HG03575 (cell line): ENCODE data around the gene NLK.
"Not testable (repeated sequence)": the region's sequence is repeated elsewhere in the genome, so short reads cannot be mapped to it uniquely, and the experiment has no call there.

Experiments
- ATAC-seq: cut with Tn5 transposase; IDR thresholded peaks from one replicate; pipeline ENCODE4 v1.9.1; 2021; ENCODE audit not compliant: unreplicated experiment, insufficient number of reproducible peaks, low FRiP score; ENCODE audit errors: extremely low read depth

Gene NLK

GRCh38 chr17:28097901-28098300, 55.4 kb downstream of the NLK start:
- ATAC-seq, result no peak

- not testable (repeated sequence) for ATAC-seq
Measured at GRCh38 chr17:28098591-28098990, 56.1 kb downstream of the NLK start.

GRCh38 chr17:28100251-28100650, 57.8 kb downstream of the NLK start:
- no peak for ATAC-seq

GRCh38 chr17:28100936-28101335, 58.5 kb downstream of the NLK start:
- ATAC-seq, result no peak

GRCh38 chr17:28101919-28102318, 59.4 kb downstream of the NLK start:
- ATAC-seq, result no peak

GRCh38 chr17:28105501-28105900, 63.0 kb downstream of the NLK start:
- ATAC-seq, result no peak

- no peak for ATAC-seq
Measured at GRCh38 chr17:28110184-28110583, 67.7 kb downstream of the NLK start.

GRCh38 chr17:28112181-28112580, 69.7 kb downstream of the NLK start:
- no peak for ATAC-seq

GRCh38 chr17:28112606-28113005, 70.1 kb downstream of the NLK start:
- ATAC-seq, result no peak

GRCh38 chr17:28113269-28113668, 70.8 kb downstream of the NLK start:
- ATAC-seq, result no peak

GRCh38 chr17:28115046-28115445, 72.6 kb downstream of the NLK start:
- no peak for ATAC-seq

GRCh38 chr17:28117304-28117703, 74.8 kb downstream of the NLK start:
- no peak for ATAC-seq

GRCh38 chr17:28118362-28118761, 75.9 kb downstream of the NLK start:
- no peak for ATAC-seq

GRCh38 chr17:28119046-28119445, 76.6 kb downstream of the NLK start:
- ATAC-seq, result no peak

- no peak for ATAC-seq
Measured at GRCh38 chr17:28119560-28119959, 77.1 kb downstream of the NLK start.

GRCh38 chr17:28120766-28121165, 78.3 kb downstream of the NLK start:
- no peak for ATAC-seq

- ATAC-seq, result no peak
Measured at GRCh38 chr17:28124962-28125361, 82.5 kb downstream of the NLK start.

GRCh38 chr17:28125526-28126378, 83.3 kb downstream of the NLK start:
- ATAC-seq, result no peak

GRCh38 chr17:28127196-28127595, 84.7 kb downstream of the NLK start:
- ATAC-seq, result no peak

GRCh38 chr17:28128779-28129178, 86.3 kb downstream of the NLK start:
- ATAC-seq, result no peak

GRCh38 chr17:28130472-28130871, 88.0 kb downstream of the NLK start:
- no peak for ATAC-seq
